HG02798 (cell line): ENCODE results near the gene APOC3.
"Not testable (repeated sequence)": the region's sequence is repeated elsewhere in the genome, so short reads cannot be mapped to it uniquely, and the experiment has no call there.

Source experiments
- ATAC-seq: cut with Tn5 transposase; IDR thresholded peaks from one replicate; pipeline ENCODE4 v1.9.1; 2021; ENCODE audit warnings: mild to moderate bottlenecking; ENCODE audit not compliant: unreplicated experiment, poor library complexity

APOC3 gene

GRCh38 chr11:116828632-116829524 is 829 bp upstream of the APOC3 start:
- ATAC-seq = no peak

- no peak for ATAC-seq
Measured at GRCh38 chr11:116830184-116830912, 641 bp downstream of the APOC3 start.

GRCh38 chr11:116831790-116832349 is 2.2 kb downstream of the APOC3 start:
- ATAC-seq = no peak

GRCh38 chr11:116832350-116833290 is 2.9 kb downstream of the APOC3 start:
- ATAC-seq = no peak

- ATAC-seq = no peak
Measured at GRCh38 chr11:116833491-116833815, 3.7 kb downstream of the APOC3 start.

GRCh38 chr11:116833816-116834534 is 4.3 kb downstream of the APOC3 start:
- ATAC-seq = no peak

- not testable (repeated sequence) for ATAC-seq
Measured at GRCh38 chr11:116834535-116835041, 4.9 kb downstream of the APOC3 start.

- ATAC-seq = peak; percentile 9
Measured at GRCh38 chr11:116835042-116835772, 5.5 kb downstream of the APOC3 start.

- ATAC-seq = peak; percentile 82
Measured at GRCh38 chr11:116835791-116836631, 6.3 kb downstream of the APOC3 start.

- ATAC-seq = no peak
Measured at GRCh38 chr11:116836632-116836991, 6.9 kb downstream of the APOC3 start.

- ATAC-seq = no peak
Measured at GRCh38 chr11:116837231-116838091, 7.8 kb downstream of the APOC3 start, which contains the start of gene APOA1. APOA1 (minus strand) TSS chr11:116837622; CDS start chr11:116837387, 235 bp downstream.

GRCh38 chr11:116838321-116839084 is 8.8 kb downstream of the APOC3 start:
- ATAC-seq = no peak

GRCh38 chr11:116840224-116840745 is 10.6 kb downstream of the APOC3 start:
- ATAC-seq = no peak

GRCh38 chr11:116840746-116841296 is 11.1 kb downstream of the APOC3 start:
- no peak for ATAC-seq

GRCh38 chr11:116842117-116842516 is 12.4 kb downstream of the APOC3 start:
- ATAC-seq = no peak

- no peak for ATAC-seq
Measured at GRCh38 chr11:116842909-116843308, 13.2 kb downstream of the APOC3 start.
